NB4 (cell line): ENCODE measurements around the gene CDR2.

ENCODE experiments used
- POLR2A ChIP-seq: IDR thresholded peaks from 2 replicates; pipeline ENCODE4 v1.6.1; 2011; ENCODE audit warnings: mild to moderate bottlenecking; ENCODE audit not compliant: insufficient read length; ENCODE audit errors: extremely low read depth
- TF ChIP-seq, protein P1 (sequence below): IDR thresholded peaks from one replicate; pipeline ENCODE4 v1.5.1; 2012; ENCODE audit warnings: low read depth, low read length

DNA sequence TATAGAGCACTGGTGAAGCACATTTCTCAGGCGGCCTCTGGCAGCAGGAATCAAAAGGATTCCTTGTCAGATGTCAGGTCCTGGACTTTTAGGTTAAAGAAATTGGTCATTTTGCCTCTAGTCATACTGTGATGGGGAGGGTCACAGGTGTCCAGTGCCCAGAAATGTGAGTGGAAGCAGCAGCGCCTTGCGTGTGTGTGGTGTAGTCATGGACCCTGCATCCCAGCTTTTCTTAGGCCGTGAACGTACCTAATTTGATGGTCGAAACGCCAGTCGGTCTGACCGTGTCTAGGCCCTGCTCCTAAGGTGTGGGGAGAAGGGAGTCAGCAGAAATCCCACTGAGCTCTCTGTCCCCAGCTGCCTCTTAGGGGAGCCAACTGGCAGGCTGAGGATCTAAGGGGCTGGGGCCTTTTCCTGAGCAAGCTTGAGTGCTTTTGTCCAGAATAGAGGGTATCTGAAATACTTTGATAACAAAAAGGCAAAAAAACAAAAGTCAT, 45.2 kb downstream of the CDR2 start:
- no peak for TF ChIP-seq POLR2A
- TF ChIP-seq, protein P1, sequence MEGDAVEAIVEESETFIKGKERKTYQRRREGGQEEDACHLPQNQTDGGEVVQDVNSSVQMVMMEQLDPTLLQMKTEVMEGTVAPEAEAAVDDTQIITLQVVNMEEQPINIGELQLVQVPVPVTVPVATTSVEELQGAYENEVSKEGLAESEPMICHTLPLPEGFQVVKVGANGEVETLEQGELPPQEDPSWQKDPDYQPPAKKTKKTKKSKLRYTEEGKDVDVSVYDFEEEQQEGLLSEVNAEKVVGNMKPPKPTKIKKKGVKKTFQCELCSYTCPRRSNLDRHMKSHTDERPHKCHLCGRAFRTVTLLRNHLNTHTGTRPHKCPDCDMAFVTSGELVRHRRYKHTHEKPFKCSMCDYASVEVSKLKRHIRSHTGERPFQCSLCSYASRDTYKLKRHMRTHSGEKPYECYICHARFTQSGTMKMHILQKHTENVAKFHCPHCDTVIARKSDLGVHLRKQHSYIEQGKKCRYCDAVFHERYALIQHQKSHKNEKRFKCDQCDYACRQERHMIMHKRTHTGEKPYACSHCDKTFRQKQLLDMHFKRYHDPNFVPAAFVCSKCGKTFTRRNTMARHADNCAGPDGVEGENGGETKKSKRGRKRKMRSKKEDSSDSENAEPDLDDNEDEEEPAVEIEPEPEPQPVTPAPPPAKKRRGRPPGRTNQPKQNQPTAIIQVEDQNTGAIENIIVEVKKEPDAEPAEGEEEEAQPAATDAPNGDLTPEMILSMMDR = no peak
